ENCODE measurements around the gene NACC1. TPM values are rescaled to one million over a fixed set of nuclear protein-coding genes. Genes with fewer than 3 reads are reported as not detected.

NACC1 gene
- polyA plus RNA-seq, 3 donors from 2014 or later, result 1.2 to 2.8 TPM; not detected in 1

DNA sequence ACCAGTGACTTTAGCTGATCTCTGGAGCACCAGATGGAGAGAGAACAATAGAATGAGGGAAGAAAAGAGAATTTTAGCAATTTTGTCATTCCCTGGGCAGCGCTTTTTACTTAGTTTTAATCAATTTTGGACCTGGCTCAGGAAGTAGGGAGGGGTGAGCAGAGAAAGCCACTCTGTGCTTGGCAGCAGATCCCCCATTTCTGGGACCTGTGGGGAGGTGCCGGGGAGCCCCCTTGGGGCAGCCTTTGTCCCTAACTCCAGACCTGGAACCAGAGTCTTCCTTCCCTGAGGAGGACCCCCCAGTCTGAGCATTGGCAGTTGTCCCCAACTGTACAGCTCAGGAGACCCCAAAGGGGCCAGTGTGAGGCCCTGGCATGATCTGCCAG is 25.9 kb upstream of the NACC1 start:
- H3K4me1 Mint-ChIP-seq, result peaks cover 7 to 11% of the 10 kb centered on the region in 2 donors
- no peak for DNase-seq
- no peak overlapping the region for H3K4me3 Mint-ChIP-seq
- peaks cover 20 to 25% (median 22%) of the 10 kb centered on the region in 3 donors for H3K27me3 Mint-ChIP-seq (ENCODE audit: low read depth in 3 of 3)
- H3K36me3 Mint-ChIP-seq, result no peaks in the 10 kb centered on the region
- no peak overlapping the region for H3K27ac Mint-ChIP-seq
- no peaks in the 10 kb centered on the region for H3K9me3 Mint-ChIP-seq

DNA sequence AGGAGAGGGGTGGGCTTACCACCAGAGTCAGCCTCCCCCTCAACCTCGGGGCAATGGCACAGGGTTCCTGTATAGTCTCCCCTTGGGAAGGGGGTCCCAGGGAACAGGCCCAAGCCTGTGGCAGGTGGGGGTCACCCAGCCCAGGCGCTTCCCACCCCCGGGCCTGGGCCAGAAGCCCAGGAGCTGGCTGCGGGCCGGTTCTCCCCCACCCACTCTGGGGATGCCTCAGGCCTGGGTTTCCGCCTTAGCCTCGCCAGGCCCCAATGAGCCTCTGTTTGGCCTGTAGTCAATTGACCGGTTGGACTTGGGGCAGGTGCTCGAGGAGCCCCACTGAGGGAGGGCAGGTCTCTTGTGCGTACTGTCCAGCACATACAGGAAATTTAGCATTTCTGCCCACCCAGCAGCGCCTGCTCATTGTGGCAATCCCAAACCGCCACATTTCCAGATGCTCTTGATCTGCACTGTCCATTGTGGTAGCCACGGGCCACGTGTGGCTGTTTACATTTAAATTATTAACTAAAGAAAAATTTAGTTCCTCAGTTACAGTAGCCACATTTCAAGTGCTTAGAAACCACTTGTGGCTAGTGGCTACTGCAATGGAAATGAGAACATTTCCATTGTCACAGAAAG is 25.3 kb upstream of the NACC1 start:
- H3K27me3 Mint-ChIP-seq (ENCODE audit: low read depth in 3 of 3), result peaks cover 23 to 28% (median 24%) of the 10 kb centered on the region in 3 donors
- no peak for DNase-seq
- no peak overlapping the region for H3K27ac Mint-ChIP-seq
- no peaks in the 10 kb centered on the region for H3K9me3 Mint-ChIP-seq
- peaks cover 7 to 14% of the 10 kb centered on the region in 2 donors for H3K4me1 Mint-ChIP-seq
- H3K36me3 Mint-ChIP-seq, result no peaks in the 10 kb centered on the region
- no peak overlapping the region for H3K4me3 Mint-ChIP-seq

DNA sequence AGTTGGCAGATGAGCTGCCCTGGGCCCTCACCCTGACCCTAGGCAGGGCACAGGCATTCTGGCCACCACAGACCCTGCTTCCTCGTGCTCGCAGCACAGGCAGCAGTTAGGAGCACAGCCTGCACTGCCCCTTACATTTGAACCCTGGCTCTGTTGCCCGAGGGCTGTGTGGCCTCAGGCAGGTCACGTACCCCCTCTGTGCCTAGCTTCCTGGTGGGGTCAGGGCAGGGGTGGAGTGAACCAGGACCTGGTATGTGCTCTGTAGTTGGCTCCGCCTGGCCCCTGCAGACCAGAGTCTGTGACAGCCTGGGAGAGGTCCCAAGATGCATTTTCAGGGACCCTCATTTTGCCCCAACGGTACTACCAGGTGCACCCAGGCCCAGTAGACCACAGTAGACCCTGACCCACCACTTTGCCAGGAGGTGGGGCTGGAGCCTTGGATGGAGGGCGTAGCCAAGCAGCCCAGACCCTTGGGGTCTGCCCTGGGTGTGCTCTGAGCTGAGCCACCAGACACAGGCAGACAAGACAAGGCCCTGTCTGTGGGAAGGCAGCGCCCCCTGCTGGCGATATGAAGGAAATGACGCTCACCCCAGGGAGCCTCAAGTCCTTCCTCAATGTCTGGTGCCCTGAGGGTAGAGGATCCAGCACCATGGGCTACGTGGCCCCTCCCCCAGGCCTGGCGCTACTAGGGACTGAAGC is 24.5 kb upstream of the NACC1 start:
- Mint-ChIP-seq H3K9me3 (peaks cover 0 to under 1% (median 0%) of the 10 kb centered on the region in 6 donors), H3K4me3 (no peak overlapping the region), H3K36me3 (no peaks in the 10 kb centered on the region), H3K27ac (no peak overlapping the region), H3K4me1 (peaks cover 11 to 18% of the 10 kb centered on the region in 2 donors), H3K27me3 (ENCODE audit: low read depth in 3 of 3) (peaks cover 23 to 35% (median 30%) of the 10 kb centered on the region in 3 donors)
- peak; percentile 75 to 80 (median 76) for DNase-seq

DNA sequence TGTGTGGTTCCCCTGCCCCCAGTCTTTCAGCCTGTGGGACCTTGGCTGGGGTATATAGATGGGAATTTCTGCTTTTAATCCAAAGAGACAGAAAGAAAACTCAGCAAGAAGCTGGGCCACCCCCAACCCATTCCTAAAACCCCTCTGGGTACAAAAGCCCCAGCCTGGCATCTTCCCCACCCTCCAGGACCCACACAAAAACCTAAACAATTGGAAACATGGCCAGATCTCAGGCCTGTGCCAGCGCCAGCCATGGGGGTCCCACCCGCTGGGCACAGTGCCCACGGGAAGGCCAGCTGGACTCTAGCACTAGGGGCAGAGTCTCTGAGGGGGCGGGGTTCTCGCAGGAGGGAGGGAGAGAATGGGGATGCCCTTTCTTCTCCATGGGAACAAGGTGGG is 24.0 kb upstream of the NACC1 start:
- peaks cover 0 to 2% (median 0%) of the 10 kb centered on the region in 6 donors for H3K9me3 Mint-ChIP-seq
- no peak overlapping the region for H3K27ac Mint-ChIP-seq
- peaks cover 27 to 35% (median 34%) of the 10 kb centered on the region in 3 donors for H3K27me3 Mint-ChIP-seq (ENCODE audit: low read depth in 3 of 3)
- DNase-seq, result no peak
- no peaks in the 10 kb centered on the region for H3K36me3 Mint-ChIP-seq
- H3K4me1 Mint-ChIP-seq, result peaks cover 15 to 24% of the 10 kb centered on the region in 2 donors
- H3K4me3 Mint-ChIP-seq, result no peak overlapping the region

DNA sequence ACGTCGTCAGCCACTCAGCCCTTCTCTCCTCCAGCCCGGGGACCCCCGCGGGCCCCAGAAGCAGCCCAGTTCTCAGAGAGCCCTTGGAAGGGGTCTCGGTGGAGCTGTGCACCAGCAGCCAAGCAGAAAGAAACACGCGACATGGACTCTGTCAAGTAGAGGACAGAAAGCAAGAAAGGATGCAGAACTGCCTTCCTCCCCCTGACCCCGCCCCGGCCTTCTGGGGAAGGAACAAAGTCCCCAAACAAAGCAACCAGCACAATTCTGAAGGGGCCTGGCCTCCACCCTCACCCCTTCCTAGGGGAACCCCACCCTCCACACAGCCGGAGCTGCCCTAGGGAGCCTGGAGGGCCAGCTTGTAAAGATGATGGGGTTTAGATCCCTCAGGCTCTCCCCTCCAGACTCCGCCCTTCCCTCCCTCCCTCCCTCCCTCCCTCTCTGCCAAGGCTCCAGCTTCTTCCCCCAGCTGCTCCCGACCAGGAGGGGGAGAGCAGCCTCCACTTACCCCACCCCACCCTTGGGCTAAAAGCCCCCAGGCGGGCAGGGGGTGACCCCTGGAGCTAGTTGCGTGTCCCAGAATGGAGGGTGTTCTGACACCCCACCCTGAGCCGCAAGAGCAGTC is 23.2 kb upstream of the NACC1 start:
- no peaks in the 10 kb centered on the region for H3K36me3 Mint-ChIP-seq
- H3K9me3 Mint-ChIP-seq, result peaks cover 0 to 2% (median under 1%) of the 10 kb centered on the region in 6 donors
- no peak overlapping the region for H3K4me3 Mint-ChIP-seq
- H3K4me1 Mint-ChIP-seq, result peaks cover 21 to 32% of the 10 kb centered on the region in 2 donors
- no peak for DNase-seq
- peak overlapping the region in 1 of 6 donors; percentile 16 for H3K27ac Mint-ChIP-seq
- peaks cover 34 to 40% (median 37%) of the 10 kb centered on the region in 3 donors for H3K27me3 Mint-ChIP-seq (ENCODE audit: low read depth in 3 of 3)

DNA sequence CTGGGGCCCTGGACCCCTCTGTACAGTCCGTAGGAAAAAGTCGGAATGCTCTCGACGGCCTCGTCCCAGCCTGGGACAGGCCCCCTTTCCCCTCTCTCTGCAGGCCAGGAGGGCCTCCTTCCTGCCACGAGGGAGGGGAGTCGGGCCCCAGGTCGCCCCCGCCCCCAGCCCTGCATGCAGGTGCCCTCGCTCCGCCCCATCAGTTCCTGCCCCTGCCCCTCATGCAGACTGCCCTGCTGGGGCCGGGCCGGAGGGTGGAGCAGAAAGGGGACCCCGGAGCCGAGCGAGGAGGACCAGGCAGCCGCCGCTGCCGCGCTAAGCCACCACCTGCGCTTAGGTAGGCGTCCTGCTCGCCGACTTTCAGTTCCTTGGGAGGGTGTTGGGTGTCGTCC is 22.7 kb upstream of the NACC1 start:
- Mint-ChIP-seq H3K9me3 (peaks cover 2 to 6% (median 4%) of the 10 kb centered on the region in 6 donors), H3K36me3 (no peaks in the 10 kb centered on the region), H3K4me1 (peaks cover 26 to 37% of the 10 kb centered on the region in 2 donors), H3K27me3 (ENCODE audit: low read depth in 3 of 3) (peaks cover 39 to 45% (median 39%) of the 10 kb centered on the region in 3 donors), H3K27ac (no peak overlapping the region), H3K4me3 (no peak overlapping the region)
- DNase-seq, result no peak

DNA sequence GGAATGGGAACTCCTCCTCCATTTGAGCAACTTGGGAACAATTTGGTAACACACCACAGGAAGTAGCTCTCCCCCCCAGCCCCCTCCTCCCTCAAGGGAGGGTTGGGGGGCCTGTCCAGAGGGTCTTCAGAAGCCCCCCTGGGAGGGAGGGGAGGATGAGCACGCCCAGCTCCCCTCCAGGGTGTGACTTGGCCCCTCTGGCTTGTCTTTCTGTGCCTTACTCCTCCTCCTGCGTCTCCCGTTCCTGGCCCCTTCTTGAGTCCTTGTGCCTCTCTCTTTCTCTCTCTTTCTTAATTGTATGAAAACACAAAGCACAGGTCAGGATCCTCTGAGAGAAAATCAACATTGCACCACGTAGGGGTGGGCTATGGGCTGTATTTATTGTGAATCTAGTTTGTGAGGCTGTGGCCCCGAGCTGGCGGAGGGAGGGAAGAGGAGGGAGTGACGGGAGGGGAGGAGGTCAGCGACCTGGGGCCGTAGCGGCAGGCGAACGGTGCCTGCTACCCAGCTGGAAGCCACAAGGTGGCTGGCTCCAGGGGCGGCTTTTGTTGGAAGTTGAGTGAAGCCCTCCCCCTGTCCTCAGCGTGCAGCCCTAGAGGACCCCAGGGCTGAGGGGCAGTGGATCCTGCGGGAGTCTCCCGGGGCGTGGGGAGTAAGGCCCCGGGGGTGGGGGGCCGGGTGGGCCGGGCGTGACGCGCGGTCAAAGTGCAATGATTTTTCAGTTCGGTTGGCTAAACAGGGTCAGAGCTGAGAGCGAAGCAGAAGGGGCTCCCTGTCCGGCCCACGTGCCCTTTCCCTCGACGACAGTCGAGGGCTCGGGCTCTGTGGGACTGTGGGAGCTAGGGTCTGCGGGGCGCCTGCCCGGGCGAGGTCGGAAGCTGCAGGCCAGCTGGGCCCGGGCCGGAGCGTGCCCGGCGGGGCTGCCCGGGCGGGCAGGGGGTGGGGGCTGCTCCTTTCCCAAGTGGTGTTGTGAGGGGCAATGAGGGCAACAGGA is 21.8 kb upstream of the NACC1 start:
- Mint-ChIP-seq H3K36me3 (no peaks in the 10 kb centered on the region), H3K27ac (peak overlapping the region in 3 of 6 donors; percentile 5 to 65 (median 53)), H3K9me3 (peaks cover 2 to 6% (median 4%) of the 10 kb centered on the region in 6 donors), H3K27me3 (ENCODE audit: low read depth in 3 of 3) (peaks cover 40 to 47% (median 41%) of the 10 kb centered on the region in 3 donors), H3K4me3 (peak overlapping the region in 1 of 5 donors; percentile 4), H3K4me1 (peaks cover 28 to 41% of the 10 kb centered on the region in 2 donors)
- DNase-seq, result no peak

DNA sequence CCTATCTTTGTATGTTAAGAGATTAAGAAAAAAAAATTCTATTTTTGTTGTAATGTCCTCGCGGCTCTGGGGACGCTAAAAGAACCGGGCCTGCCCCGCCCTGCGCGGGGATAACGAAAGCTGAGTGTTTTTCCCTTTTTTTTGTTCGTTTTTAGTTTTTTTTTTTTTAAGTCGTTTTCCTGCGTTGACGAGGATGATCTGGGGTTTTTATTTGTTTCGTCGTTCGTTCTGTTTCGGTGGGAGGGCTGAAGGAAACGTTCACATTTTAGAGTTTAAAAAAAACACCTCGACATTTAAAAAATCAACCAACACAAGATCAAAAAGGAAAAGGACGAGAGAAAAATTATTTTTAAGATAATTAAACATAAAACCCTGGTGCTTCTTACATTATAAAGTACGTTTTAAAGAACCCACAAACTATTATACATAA is 21.0 kb upstream of the NACC1 start:
- peaks cover 36 to 47% of the 10 kb centered on the region in 2 donors for H3K4me1 Mint-ChIP-seq
- H3K4me3 Mint-ChIP-seq, result peak overlapping the region in 4 of 5 donors; percentile 27 to 60 (median 52)
- H3K9me3 Mint-ChIP-seq, result peaks cover 2 to 6% (median 4%) of the 10 kb centered on the region in 6 donors
- H3K36me3 Mint-ChIP-seq, result no peaks in the 10 kb centered on the region
- H3K27ac Mint-ChIP-seq, result peak overlapping the region in 3 of 6 donors; percentile 18 to 65 (median 65)
- H3K27me3 Mint-ChIP-seq (ENCODE audit: low read depth in 3 of 3), result peaks cover 44 to 45% (median 45%) of the 10 kb centered on the region in 3 donors
- DNase-seq, result no peak

DNA sequence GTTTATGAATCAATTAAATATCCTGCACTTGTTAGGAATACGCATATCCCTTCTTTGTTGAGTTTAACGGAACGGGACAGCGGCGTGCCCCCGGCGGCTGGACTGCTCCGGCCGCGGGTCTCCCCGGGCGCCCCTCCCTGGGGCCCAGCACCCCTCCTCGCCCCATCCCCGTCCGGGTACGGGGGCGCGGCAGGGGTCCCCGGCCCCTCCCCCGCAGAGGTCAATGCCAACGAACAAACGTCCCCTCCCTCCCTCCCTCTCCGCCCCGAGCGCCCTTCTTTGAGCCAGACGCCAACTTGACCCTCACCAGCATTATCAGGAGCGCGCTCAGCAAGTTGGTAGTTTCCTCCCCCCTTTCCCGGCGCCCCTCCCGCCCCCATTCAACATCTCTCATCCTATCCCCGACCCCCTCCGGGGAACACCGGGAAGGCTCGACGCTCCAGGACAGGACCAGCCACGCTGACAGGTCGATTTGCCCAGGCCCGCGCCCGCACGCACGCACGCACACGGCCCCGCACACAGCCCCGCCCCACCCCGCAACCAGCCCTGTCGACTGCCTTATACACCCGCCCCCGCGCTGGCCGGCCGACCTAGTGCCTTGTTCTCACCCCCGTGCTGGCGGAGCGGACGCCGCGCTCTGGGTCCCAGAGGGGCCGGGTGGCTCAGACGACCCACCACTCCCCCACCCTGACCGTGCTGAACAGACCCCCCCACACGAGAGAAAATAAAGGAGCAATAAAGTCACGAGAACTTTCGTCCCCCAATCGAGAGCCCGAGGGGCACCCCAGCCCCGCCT is 20.4 kb upstream of the NACC1 start:
- Mint-ChIP-seq H3K36me3 (no peaks in the 10 kb centered on the region), H3K4me3 (peak overlapping the region in 3 of 5 donors; percentile 15 to 47 (median 45)), H3K27ac (peak overlapping the region in 2 of 6 donors; percentile 28 to 45), H3K9me3 (peaks cover 2 to 6% (median 4%) of the 10 kb centered on the region in 6 donors), H3K27me3 (ENCODE audit: low read depth in 3 of 3) (peaks cover 44 to 45% (median 45%) of the 10 kb centered on the region in 3 donors), H3K4me1 (peaks cover 41 to 47% of the 10 kb centered on the region in 2 donors)
- no peak for DNase-seq

DNA sequence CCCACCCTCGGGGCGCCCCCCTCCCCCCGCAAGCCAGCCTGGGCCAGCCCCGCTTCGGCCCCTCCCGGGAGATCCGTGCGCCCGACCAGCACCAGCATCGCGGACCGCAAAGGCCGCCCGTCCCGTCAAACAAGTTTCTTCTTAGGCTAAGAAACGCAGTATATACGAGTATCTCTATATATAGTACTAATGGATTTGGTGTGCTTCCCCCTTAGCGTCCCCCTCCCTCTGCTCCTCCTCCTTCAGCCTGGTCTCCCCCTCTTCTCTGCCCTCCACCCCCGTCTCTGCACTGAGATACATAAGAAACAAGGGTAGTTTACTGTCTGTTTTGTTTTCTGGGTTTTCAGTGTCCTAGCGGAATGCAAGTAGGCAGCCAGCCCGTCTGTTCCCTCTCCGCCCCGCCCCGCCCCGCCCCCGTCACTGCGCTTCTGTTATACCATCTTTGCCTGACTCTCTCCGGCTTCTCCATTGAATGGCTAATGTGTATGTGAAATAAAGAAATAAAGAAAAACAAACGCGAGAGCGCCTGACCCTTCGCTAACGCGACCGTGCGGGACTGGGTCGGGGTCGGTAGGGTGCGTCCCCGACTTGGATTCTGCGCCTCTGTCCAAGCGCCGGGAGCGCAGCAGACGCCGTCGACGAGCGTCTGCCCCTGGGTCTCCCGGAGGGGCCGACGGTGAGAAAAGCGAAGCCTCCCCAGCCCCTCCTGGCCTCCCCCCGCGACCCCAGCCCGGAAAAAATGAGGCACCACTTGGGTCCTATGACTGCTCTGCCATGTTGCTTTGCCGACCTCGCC is 19.6 kb upstream of the NACC1 start:
- Mint-ChIP-seq H3K36me3 (no peaks in the 10 kb centered on the region), H3K4me1 (peaks cover 46 to 53% of the 10 kb centered on the region in 2 donors), H3K9me3 (peaks cover 2 to 6% (median 4%) of the 10 kb centered on the region in 6 donors), H3K27ac (peak overlapping the region in 5 of 6 donors; percentile 80 to 99 (median 84)), H3K4me3 (peak overlapping the region; percentile 48 to 82 (median 62)), H3K27me3 (ENCODE audit: low read depth in 3 of 3) (peaks cover 44 to 45% (median 45%) of the 10 kb centered on the region in 3 donors)
- DNase-seq, result no peak

DNA sequence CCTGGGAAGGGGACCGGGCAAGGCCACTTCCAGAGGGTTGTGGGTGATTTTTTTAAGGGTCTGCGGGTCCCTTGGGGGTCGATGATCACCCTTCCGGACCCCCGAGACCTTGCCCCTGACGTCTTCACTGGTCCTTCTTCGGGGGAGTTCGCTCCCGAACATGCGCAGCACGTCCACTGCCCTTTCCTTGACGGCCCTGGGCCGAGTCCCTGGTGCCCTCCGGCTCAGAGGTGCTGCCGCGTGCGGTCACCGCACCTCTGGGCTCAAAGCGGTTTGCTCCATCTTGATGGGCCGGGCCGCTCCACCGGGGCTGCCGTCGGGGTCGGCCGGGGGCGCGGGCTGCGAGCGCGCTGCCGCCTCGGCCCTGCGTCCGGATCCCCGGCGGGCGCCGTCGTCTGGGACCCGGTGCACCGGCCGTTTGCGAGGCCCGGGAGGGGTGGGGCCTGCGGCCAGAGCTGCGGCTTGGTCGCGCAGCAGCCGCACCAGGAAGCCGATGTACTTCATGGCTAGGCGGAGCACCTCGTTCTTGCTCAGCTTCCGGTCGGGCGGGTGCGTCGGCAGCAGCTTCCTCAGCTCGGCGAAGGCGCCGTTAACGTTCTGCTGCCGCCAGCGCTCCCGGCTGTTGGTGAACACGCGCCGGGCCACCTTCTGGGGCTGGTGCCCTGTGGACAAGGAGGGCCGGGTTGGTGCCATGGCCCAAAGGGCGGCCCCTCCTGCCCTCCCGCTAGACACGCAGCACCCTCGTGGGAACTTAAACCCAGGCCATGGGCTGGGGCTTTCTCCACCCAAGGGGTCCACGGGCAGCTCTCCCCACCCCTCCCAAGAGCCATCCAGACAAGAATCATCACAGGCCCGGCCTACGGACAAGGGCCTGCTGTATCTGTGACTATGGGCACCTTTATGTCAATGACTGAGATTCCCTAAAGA is 18.7 kb upstream of the NACC1 start:
- H3K36me3 Mint-ChIP-seq, result no peaks in the 10 kb centered on the region
- peaks cover 40 to 44% (median 41%) of the 10 kb centered on the region in 3 donors for H3K27me3 Mint-ChIP-seq (ENCODE audit: low read depth in 3 of 3)
- peaks cover 2 to 6% (median 4%) of the 10 kb centered on the region in 6 donors for H3K9me3 Mint-ChIP-seq
- peak overlapping the region; percentile 71 to 90 (median 78) for H3K4me3 Mint-ChIP-seq
- peak overlapping the region; percentile 87 to 99 (median 94) for H3K27ac Mint-ChIP-seq
- H3K4me1 Mint-ChIP-seq, result peaks cover 46 to 54% of the 10 kb centered on the region in 2 donors
- peak; percentile 82 to 86 (median 86) for DNase-seq

All from immature natural killer cell (primary cell).